ENCODE measurements around the gene TFB2M. TPM values are rescaled to one million over a fixed set of nuclear protein-coding genes. Genes with fewer than 3 reads are reported as not detected.
"Not testable (repeated sequence)": the region's sequence is repeated elsewhere in the genome, so short reads cannot be mapped to it uniquely, and the experiment has no call there.

Gene TFB2M
- total RNA-seq, 4 donors from 2014 or later = 6.2 to 17.7 (median 12.4) TPM

GRCh38 chr1:246572785-246573184 lies 6.7 kb upstream of the TFB2M start:
- no peak for DNase-seq
- H3K9me3 ChIP-seq = no peaks in the 10 kb centered on the region
- H3K4me1 ChIP-seq = peaks cover 0 to 68% (median 11%) of the 10 kb centered on the region in 3 donors
- peak overlapping the region in 3 of 4 donors; percentile 17 to 99 (median 99) for H3K27ac ChIP-seq
- no peaks in the 10 kb centered on the region for H3K27me3 ChIP-seq
- H3K4me3 ChIP-seq = no peak overlapping the region
- 55 to 58% methylated on average over 3 of the region's 3 CpGs for WGBS, 2 donors
- intact Hi-C loops (cut with DNase I) = no loop called here
- H3K36me3 ChIP-seq = no peaks in the 10 kb centered on the region
- TF ChIP-seq POLR2A (IDR thresholded peaks at IDR 0.05) = no peak
- TF ChIP-seq, protein P1, sequence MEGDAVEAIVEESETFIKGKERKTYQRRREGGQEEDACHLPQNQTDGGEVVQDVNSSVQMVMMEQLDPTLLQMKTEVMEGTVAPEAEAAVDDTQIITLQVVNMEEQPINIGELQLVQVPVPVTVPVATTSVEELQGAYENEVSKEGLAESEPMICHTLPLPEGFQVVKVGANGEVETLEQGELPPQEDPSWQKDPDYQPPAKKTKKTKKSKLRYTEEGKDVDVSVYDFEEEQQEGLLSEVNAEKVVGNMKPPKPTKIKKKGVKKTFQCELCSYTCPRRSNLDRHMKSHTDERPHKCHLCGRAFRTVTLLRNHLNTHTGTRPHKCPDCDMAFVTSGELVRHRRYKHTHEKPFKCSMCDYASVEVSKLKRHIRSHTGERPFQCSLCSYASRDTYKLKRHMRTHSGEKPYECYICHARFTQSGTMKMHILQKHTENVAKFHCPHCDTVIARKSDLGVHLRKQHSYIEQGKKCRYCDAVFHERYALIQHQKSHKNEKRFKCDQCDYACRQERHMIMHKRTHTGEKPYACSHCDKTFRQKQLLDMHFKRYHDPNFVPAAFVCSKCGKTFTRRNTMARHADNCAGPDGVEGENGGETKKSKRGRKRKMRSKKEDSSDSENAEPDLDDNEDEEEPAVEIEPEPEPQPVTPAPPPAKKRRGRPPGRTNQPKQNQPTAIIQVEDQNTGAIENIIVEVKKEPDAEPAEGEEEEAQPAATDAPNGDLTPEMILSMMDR (IDR thresholded peaks at IDR 0.05) = no peak

DNA sequence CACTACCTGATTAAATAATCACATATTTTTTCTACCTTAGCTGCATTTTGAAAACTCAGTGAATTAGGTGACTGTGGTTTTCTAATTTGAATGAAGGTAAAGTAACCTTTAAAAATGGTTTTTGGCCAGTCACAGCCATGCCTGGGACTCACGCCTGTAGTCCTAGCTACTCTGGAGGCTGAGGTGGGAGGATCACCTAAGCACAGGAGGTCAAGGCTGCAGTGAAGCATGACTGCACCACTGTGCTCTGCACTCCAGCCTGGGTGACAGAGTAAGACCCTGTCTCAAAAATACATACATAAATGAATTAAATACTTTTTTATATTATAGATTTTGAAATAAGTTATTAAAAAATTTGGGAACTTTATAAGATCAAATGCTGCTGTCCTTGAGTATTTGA lies 5.9 kb upstream of the TFB2M start:
- intact Hi-C loops (cut with DNase I) = no loop called here
- Histone ChIP-seq H3K27ac (peak overlapping the region in 3 of 4 donors; percentile 81 to 99 (median 99)), H3K4me1 (peaks cover 0 to 71% (median 11%) of the 10 kb centered on the region in 3 donors), H3K36me3 (no peaks in the 10 kb centered on the region), H3K27me3 (no peaks in the 10 kb centered on the region), H3K9me3 (no peaks in the 10 kb centered on the region), H3K4me3 (no peak overlapping the region)
- DNase-seq = no peak
- TF ChIP-seq, protein P1 (IDR thresholded peaks at IDR 0.05) = no peak
- TF ChIP-seq POLR2A (IDR thresholded peaks at IDR 0.05) = no peak
- WGBS, 2 donors = 92 to 94% methylated on average over 1 of the region's 1 CpG

DNA sequence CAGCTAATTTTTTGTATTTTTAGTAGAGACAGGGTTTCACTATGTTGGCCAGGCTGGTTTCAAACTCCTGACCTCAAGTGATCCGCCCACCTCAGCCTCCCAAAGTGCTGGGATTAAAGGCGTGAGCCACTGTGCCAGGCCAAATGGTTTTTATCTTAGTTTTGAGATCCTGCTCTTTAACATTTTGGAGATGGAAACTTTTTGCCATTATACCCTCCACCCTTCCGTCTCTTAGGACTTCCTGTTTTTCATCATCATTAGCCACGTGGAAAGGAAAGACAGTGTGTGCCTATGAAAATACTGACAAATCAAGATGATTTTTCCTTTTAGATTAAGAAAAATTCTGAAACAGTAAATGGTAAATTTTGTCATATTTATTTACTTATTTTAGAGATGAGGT lies 5.2 kb upstream of the TFB2M start:
- peak overlapping the region in 2 of 4 donors; percentile 2 to 25 for H3K4me3 ChIP-seq
- H3K4me1 ChIP-seq = peaks cover 0 to 71% (median 11%) of the 10 kb centered on the region in 3 donors
- intact Hi-C loops (cut with DNase I); H3K9me3 ChIP-seq; H3K36me3 ChIP-seq; DNase-seq; H3K27me3 ChIP-seq: not testable (repeated sequence)
- 62 to 67% methylated on average over 4 of the region's 4 CpGs for WGBS, 2 donors
- H3K27ac ChIP-seq = peak overlapping the region; percentile 45 to 99 (median 90)

GRCh38 chr1:246569248-246570238 lies 3.5 kb upstream of the TFB2M start:
- H3K27ac ChIP-seq = peak overlapping the region; percentile 44 to 99 (median 90)
- intact Hi-C loops (cut with DNase I) = loop anchor here (10.0 kb wide), 1 partner anchor 115 kb away; no protein-coding TSS in a partner anchor
- H3K4me1 ChIP-seq = peaks cover 9 to 84% (median 20%) of the 10 kb centered on the region in 3 donors
- no peaks in the 10 kb centered on the region for H3K36me3 ChIP-seq
- no peak for DNase-seq
- WGBS, 2 donors = 41 to 42% methylated on average over 8 of the region's 8 CpGs
- TF ChIP-seq, protein P1 (IDR thresholded peaks at IDR 0.05) = no peak
- peak in 1 of 4 donors; percentile 47 for TF ChIP-seq POLR2A (IDR thresholded peaks at IDR 0.05)
- H3K9me3 ChIP-seq = no peaks in the 10 kb centered on the region
- H3K27me3 ChIP-seq = no peaks in the 10 kb centered on the region
- peak overlapping the region in 2 of 4 donors; percentile 7 to 41 for H3K4me3 ChIP-seq

DNA sequence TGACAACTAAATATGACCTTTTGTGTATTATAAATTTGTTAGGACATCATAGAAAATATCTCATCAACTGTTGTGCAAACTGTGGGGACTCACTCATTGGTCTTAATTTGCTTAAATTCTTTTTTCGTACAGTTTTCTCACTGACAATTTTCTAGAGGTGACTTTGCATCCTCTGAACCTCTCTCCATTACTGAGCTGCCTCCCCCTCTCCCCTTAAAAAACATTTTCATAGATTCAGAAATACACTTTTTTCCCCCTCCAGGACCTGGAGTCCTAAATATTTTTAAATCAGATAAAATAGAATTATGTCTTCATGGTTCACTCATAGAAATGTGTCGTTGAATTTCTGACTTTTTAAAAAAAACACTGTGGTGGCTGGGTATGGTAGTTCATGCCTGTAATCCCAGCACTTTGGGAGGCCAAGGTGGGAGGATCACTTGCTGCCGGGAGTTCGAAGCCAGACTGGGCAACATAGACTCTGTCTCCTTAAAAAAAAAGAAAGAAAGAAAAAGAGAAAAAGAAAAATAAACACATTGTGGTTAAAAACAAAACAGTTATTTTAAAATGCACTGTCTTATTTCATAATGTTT lies 1.7 kb upstream of the TFB2M start:
- H3K4me1 ChIP-seq = peaks cover 9 to 79% (median 22%) of the 10 kb centered on the region in 3 donors

More for the DNA sequence above, 1.7 kb upstream of the TFB2M start:
- DNase-seq = no peak
- Histone ChIP-seq H3K27me3 (no peaks in the 10 kb centered on the region), H3K4me3 (peak overlapping the region; percentile 84 to 100 (median 98)), H3K36me3 (peaks cover 0 to 14% (median 0%) of the 10 kb centered on the region in 3 donors), H3K27ac (peak overlapping the region; percentile 92 to 99 (median 99)), H3K9me3 (no peaks in the 10 kb centered on the region)
- TF ChIP-seq, protein P1 (IDR thresholded peaks at IDR 0.05) = peak in 1 of 6 experiments; percentile 15
- TF ChIP-seq POLR2A (IDR thresholded peaks at IDR 0.05) = no peak
- intact Hi-C loops (cut with DNase I) = loop anchor here (10.0 kb wide), 1 partner anchor 117 kb away; no protein-coding TSS in a partner anchor
- WGBS, 2 donors = 49 to 60% methylated on average over 4 of the region's 4 CpGs
